DMS79 treated with DMSO at 0.1 percent for 48 hours (cell line): ENCODE results near the gene TMC8.
"Not testable (repeated sequence)": the region's sequence is repeated elsewhere in the genome, so short reads cannot be mapped to it uniquely, and the experiment has no call there.

Source experiments
- DNase-seq: peaks from one replicate; lab custom pipeline; 2025; lab: John Stamatoyannopoulos, UW

TMC8 gene

DNA sequence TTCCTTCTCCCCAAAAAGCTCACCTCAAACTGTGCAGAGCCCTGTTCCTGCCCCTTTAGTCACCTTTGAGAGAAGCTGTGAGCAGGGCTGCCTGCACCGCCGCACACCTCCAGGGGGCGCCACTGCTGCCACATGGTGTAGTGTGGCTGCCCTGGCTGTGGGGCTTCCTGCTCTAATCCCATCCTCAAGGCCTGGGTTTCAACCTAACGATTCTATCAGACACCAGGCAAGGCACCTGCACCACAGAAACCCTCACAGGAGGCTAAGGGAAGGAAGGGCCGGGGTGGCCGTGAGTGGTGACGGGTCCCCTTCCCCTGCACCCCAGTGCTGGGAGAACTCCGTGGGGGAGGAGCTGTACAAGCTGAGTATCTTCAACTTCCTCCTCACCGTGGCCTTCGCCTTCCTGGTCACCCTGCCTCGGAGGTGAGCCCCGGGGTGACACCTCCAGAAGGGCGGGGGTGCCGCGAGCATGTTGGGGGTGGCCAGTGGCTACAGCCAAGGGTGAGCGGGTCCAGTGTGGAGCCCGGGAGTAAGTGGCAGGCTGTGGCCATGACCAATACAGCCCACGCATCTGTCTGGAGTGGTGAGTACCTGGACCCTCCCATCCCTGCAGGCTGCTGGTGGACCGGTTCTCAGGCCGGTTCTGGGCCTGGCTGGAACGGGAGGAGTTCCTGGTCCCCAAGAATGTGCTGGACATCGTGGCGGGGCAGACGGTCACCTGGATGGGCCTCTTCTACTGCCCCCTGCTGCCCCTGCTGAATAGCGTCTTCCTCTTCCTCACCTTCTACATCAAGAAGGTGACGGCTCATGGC, 7.0 kb downstream of the TMC8 start:
- DNase-seq = no peak

DNA sequence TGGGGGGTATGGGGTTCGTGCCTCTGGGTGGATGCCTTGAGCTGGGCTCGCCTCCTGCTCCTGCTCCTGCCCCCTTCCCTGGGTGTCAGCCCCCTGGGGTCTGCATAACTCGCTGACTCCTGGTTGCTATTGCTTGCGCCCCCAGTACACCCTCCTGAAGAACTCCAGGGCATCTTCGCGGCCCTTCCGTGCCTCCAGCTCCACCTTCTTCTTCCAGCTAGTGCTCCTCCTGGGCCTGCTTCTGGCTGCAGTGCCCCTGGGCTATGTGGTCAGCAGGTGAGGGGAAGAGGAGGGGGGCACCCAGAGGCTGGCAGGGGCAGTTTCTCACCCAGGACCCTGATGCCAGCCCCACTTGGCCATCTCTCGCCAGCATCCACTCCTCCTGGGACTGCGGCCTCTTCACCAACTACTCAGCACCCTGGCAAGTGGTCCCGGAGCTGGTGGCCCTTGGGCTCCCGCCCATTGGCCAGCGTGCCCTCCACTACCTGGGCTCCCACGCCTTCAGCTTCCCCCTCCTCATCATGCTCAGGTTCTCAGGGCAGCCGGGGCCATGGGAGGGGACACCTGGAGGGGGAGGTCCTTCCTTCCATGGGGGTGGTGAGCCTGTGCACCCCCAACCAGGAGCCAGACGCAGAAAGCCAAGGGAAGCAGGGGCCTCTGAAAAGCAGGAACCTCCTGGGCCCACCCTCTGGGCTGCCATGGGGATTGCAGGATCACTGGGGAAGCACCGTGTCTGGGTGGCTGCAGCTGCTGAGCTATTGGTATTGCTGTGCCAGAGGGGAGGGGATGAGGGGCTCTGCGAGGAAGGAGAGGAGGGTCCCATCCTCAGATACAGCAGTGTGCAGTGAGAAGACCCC, 7.9 kb downstream of the TMC8 start:
- DNase-seq = no peak

DNA sequence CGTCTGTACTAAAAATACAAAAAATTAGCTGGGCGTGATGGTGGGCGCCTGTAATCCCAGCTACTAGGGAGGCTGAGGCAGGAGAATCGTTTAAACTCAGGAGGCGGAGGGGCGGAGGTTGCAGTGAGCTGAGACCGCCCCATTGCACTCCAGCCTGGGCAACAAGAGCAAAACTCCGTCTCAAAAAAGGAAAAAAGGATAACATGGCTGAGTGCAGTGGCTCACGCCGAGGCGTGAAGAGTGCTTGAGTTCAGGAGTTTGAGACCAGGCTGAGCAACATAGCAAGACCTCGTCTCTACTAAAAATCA, 9.2 kb downstream of the TMC8 start:
- DNase-seq = not testable (repeated sequence)

DNA sequence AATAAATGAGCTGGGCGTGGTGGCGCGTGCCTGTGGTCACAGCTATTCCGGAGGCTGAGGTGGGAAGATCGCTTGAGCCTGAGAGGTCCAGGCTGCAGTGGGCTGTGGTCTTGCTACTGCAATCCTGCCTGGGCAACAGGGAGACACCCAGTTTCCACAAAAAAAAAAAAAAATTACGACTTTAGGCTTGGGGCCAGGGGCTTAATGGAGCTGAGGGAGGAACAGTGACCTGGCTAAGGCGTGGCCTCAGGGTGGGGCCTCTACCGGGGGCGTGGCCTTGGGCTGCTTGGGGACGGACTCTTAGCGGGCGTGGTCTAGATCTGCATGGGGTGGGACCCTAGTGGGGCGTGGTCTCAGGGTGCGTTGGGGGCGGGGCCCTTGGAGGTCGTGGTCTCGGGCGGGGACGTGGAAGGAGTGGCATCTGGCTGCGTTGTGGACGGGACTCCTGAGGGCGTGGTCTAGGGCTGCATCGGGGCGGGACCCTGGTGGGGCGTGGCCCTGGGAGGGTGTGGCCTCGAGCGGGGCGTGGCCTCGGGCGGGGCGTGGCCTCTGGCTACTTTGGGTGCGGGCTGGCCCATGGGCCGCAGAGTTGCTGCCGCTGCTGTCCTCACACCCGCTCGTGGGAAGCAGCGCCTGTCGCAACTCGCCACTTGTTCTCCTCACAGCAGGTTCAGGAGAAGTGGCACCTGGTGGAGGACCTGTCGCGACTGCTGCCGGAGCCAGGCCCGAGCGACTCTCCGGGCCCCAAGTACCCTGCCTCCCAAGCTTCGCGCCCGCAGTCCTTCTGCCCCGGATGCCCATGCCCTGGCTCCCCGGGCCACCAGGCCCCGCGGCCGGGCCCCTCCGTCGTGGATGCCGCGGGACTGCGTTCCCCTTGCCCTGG, 9.8 kb downstream of the TMC8 start:
- no peak for DNase-seq

DNA sequence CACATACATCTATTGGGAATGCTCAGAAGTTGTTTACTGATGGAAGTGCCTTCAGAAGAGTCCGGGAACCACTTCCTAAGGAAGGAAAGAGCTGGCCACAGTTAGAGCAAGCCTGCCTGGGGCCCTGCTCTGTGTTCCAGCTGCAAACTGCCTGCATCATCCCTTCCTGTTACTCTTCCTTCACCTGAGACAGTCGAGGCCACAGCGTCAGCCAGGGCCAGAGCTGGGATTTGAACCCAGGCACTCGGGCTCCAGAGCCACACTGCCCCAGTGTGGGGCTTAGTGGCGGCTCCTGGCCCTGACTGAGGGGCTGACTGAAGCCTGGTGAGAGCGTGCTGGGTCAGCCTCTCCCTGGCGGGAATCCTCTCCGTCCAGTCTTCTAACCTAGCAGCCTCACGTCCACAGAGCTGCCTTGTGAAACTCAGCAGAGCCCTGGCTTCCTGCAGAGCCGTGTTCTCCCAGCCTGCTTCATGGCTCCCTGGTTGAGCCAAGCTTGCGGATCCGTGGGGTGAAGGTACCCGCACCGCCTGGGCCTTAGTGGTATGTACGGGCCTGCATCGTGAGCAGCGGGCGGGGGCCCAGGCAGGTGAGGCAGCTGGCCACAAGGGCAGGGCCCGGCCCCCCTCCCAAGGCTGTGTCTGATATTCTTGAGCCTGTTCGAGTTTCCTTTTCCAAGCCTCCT, 11.0 kb downstream of the TMC8 start:
- no peak for DNase-seq

DNA sequence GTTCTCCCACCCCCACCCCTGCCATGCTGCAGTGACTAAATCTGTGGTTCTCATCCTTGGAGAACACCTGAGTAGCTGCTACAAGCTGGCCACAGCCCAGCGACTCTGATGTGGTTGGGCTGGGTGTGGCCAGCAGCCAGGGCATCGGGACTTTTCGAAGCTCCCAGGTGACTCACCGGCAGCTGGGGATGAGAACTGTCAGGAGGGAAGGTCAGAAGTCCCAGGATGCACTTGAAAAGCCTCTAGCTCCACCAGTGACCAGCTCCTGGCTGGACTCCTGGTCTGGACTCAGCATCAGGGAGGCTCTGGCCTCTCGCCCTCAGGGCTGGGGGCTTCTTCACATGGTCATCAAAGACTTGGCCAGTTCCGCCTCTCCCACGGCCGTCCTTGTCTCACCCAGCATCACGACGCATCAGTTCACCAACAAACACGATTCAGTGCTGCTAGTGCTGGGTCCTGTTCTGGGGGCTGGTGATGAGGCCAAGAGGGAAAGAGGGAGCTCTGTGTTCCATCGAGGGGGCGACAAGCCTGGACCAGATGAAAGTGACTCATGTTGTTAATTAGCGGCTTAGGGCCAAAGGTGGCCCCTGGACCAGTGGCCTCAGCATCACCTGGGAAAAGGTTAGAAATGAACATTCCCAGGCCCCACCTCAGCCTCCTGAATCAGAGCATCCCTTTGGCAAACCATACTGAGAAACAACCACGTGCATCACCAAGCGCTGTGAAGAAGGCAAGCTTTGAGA, 11.7 kb downstream of the TMC8 start:
- peak; percentile 50 for DNase-seq

DNA sequence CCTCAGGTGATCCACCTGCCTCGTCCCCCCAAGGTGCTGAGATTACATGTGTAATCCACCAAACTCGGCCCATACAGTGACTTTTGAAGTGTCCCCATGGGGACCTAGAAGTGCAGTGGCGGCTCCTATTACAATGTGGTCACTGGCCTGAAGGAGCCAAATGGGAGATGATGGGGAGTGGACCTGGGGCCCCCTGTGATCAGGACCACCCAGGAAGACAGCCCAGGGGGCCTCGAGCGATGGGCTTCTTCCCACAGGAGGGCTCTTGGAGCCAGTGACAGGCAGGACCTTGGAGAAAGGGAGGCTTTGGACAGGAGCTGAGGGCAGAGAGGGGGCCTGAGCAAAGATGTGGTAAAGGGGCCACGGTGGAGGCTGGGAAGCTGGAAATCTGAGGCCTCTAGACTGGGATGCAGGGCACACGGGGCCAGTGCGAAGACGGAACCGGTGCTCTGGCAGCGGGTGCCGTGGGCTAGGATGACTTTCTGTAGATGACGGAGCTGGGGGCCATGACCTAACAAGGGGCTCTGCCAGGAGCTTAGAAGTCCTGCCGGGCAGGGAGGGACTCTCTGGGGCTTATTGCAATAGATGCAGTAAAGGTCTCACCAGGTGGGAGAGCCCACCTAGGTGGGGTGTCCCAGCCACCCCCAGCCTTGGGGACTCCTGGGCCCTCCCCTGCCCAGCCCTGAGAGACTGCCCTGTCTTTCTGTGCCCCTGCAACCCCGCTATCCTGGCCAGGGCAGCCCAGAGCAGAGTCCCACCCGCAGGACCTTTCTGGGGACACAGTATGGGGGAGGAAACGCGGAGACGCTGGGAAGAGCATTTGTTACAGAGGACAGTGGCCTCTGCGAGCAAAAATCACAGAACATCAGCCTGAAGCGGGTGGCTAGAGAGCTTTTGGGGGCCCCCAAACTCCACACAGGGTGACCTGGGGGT, 12.9 kb downstream of the TMC8 start:
- no peak for DNase-seq

DNA sequence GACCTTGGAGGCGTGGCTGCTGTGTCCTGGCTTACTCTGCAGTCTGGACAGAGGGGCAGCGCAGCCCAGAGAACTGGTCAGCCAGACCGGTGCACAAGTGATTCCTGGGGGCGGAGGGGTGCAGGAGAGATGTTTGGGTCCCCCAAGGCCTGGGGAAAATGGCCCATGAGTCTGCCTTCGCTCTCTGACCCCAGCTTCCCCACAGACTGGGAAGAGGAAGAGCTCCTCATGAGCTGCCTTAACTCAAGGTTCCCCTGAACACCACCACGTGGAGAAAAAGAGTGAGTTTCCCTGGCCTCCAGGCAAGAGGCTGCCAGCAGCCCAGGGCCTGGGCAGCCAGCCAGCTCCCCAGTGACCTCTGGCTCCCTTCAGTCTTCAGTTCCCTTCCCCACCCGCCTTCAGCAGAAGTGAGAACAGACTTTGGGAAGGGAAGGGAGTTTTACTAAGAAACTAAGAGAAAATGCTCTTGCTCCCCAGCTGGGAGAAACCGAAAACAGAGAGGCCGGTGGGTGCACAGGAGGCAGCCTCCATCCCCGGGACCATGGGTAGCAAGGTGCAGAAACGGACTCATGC, 13.7 kb downstream of the TMC8 start:
- DNase-seq = peak; percentile 1

DNA sequence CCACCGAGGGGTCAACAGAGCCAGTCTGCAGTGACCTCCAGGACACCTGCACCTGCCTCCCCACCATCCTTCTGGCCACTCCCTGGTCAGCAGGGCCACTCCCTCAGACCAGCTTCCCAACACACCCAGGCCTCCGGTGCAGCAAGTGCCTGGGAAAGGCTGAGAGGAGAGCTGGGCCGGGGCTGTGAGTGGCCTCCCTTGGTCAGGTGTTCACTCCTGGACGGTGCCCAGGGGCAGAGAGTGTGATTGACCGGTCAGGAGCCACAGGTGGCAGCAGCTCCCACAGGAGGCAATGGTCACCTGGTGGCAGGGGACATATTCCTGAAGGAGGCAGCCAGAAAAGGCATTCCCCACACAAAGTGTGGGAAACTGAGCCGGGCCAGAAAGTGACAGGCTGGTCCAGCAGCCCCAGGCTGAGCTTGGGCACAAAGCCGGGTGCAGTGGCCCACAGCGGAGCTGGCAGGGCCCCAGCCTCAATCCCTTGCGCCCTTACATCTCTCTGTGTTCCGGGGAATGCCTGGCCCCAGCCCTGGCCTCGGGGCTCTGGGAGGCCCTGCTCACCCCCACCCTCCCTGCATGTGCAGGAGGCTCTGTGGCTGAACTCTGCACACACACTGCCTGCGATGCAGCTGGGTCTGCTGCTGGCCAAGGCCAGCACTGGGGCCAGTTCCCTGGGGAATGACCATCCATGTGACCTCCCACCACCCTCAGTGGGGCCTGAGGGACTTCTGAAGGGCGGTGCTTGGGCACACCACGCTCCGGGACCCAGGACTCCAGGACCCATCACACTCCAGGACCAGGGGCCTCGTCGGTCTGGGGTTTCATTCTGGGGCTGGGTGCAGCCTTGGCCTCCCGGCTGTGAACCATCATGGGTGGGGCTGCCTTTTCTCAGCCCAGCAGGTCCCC, 14.4 kb downstream of the TMC8 start:
- DNase-seq = no peak

DNA sequence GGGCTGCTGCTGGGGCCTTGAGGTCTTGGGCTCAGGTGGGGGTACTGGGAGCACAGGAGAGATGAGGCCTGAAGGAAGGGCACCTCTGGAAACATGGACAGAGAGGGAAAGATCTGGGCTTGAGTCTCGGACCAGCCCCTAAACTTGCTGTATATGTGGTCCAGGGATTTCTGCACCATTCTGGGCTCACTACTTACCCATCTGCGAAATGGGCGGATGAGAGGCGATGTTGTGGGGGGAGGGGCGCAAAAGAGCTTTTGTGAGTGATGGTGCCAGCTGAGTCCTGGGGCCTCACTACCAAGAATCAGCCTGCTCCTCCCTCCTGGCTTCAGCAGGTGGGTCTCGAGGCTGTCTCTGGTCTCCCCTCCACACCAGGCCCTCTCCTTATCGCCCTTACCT, 15.9 kb downstream of the TMC8 start:
- DNase-seq = no peak

DNA sequence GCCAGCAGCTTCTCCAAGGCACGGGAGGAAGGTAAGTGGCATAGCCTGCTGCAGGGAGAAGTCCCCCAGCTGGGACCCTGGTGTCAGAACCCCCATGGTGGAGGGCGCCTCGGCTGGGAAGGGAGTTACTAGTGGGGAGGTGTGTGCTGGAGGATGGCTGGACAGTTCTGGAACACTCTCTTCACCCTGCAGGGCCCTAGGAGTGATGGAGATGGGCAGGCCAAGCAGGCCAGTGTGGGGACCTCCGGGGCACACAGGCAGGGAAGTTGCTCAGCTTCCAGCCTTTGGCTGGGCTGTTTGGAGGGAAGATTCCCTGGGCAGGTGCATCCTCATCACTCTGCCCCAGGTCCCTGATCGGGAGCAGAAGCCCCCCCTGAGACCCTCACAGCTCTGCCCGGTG, 16.3 kb downstream of the TMC8 start:
- DNase-seq = no peak

DNA sequence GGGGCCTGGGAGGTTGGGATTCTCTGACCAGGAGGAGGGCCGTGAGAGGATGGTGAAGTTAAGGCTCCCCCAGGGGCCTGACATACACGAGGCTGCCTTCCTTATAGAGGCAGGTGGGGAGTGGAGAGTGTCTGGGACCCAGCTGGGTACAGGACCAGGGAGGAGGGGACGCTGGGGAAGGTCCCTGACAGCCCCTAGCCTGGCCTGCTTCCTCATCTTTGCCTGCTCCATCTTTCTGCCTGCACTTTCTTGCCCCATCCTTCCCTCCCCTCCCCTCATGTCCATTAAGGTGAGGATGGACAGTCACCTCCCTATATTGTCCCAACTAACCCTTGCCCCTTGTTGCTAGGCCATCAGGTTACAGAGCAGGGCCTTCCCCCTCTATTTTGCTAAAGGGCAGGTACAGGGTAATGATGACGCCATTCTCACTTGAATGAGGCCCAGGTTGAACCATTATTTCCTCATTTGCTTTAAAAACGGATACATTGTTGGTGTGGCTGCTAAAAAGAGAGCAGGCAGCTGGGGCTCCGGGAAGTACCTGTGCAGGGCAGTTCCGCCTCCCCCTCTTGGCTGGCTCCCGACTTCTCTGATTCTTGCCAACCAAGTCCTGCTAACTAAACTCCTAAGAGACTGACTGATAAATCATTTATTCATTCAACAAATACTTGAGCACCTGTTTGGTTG, 16.9 kb downstream of the TMC8 start:
- no peak for DNase-seq

DNA sequence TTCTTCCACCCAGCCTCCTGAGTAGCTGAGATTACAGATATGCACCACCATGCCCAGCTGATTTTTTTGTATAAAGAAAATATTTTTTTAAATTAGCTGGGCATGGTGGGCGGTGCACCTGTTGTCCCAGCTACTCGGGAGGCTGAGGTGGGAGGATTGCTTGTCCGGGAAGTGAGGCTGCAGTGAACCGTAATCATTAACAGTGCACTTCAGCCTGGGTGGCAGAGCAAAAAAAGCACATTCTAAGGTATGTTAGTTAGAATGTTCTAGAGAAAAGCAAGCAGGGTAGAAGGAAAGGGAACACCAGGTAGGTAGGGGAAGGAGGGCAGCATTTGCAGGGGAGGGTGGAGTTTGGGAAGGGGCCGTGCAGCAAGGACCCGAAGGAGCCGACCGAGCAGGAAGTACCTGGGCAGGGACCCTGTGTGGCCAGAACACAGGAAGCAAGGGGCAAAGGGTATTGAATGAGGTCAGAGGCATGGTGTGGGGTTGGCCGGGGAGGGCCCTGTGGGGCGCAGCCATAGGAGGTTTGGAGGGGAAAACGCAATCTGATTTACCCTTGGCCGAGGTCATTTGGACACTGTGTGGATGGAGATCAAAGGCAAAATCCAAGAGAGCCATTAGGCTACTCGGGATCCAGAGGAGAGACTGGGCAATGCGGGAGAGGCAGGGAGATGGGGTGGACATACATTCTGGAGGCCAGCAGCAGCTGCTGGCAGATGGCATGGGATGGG, 17.9 kb downstream of the TMC8 start:
- DNase-seq = no peak

DNA sequence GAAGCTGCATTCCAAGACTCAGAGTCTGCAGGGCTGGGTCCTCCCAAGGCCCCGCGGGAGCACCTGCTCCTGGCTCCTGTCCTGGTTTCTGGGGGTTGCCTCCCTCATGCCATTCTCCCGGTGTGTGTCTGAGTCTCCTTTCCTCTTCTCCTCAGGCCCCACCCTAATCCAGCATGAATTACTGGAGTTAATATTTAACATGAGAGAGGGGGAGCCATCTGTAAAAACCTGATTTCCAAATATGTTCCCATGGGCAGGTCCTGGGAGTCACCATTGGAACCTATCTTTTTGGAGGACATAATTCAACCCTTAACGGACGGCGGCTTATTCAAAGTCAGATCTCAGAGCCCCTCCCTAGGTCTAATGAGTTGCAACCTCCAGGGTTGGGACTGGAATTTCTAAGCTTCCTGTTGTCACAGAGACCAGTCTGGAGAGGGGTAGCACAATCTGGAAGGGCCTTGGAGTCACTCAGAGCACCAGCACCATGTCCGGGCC, 21.0 kb downstream of the TMC8 start:
- DNase-seq = no peak

DNA sequence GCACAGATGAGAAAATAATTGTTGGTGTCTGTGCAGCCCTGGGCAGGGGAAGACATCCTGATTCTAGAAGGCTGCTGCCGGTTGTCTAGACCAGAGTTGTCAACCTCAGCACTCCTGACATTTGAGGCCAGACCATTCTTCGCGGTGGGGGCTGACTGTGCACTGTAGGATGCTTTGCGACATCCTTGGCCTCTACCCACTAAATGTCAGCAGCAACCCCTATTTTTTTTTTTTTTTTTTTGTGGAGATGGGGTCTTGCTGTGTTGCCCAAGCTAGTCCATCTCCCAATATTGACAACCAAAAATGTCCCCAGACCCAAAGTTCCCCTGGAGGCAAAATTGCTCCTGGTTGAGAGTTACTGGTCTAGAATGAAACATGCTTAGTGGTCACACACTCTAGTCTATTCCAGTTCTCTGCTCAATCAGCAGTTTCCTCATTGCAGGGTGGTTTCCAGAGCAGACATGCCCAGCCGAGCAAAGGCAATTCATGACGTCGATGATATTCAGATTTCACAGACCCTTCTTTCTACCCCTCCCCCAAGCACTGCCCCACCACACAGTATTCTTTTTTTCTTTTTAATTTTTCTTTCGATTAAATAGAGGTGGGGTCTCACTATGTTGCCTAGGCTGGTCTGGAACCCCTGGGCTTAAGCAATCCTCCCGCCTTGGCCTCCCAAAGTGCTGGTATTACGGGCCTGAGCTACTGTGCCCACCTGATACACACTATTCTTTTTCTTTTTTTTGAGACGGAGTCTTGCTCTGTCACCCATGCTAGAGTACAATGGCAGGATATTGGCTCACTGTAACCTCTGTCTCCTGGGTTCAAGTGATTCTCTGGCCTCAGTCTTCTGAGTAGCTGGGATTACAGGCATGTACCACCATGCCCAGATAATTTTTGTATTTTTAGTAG, 24.6 kb downstream of the TMC8 start:
- no peak for DNase-seq

DNA sequence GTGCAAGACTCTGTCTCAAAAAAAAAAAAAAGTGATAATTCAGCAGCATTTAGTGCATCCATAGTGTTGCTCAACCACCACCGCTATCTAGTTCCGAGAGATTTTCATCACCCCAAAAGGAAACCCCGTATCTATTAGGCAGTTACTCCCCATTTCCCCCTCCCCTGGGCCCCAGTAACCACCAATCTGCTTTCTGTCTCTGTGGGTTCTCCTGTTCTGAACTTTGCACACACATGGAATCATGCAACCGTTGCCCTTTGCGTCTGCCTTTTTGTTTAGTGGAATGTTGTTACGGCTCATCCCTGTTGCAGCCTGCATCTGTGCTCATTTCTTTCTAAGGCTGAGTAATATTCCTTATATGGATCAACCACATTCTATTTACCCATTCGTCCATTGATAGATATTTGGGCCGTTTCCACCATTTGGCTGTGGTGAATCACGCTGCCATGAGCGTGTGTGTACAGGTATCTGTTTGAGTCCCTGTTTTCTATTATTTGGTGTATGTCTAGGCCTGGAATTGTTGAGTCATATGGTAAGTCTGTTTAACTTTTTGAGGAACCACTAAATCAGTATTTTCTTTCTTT, 29.1 kb downstream of the TMC8 start:
- no peak for DNase-seq
